Panc1 (cell line): ENCODE measurements around the gene CCDC74B. TPM values are rescaled to one million over a fixed set of nuclear protein-coding genes. Genes with fewer than 3 reads are reported as not detected.
"Not testable (repeated sequence)": the region's sequence is repeated elsewhere in the genome, so short reads cannot be mapped to it uniquely, and the experiment has no call there.

ENCODE experiments used
- ATAC-seq: fragments of 200-7000 bp; cut with Tn5 transposase; 2 replicates; pipeline ENCODE4 v1.9.1; 2020; ENCODE audit warnings: mild to moderate bottlenecking, moderate library complexity
- BruUV-seq: library from RNA; stranded (reverse); fragments of 400-500 nt; replicated peaks from 2 replicates; lab custom pipeline; 2021; lab: Mats Ljungman, UMichigan
- CTCF ChIA-PET: fragments of 300-600 bp; sonication (Branson Sonifier 250); formaldehyde crosslinking; loops from one replicate; lab custom pipeline; 2022; ENCODE audit warnings: antibody characterized with exemption; lab: Charles Lee
- POLR2A ChIA-PET: fragments of 300-600 bp; sonication (Branson Sonifier 250); formaldehyde crosslinking; loops from one replicate; lab custom pipeline; 2022; ENCODE audit warnings: antibody characterized with exemption; lab: Charles Lee
- DNase-seq: peaks from one replicate; pipeline ENCODE4 v3.0.0-alpha.2; 2010; ENCODE audit warnings: low read depth, low spot score
- H3K27ac ChIP-seq: 2 replicates; pipeline ENCODE4 v1.5.1; 2011; ENCODE audit warnings: mild to moderate bottlenecking, low read length, inconsistent platforms
- H3K27me3 ChIP-seq: fragments of 200-500 bp; sonication (Bioruptor generic); 2 replicates; pipeline ENCODE4 v1.6.0; 2014; ENCODE audit warnings: low read length, inconsistent platforms; ENCODE audit not compliant: control insufficient read depth, insufficient read depth
- H3K36me3 ChIP-seq: fragments of 200-500 bp; sonication (Bioruptor generic); 2 replicates; pipeline ENCODE4 v1.5.1; 2014; ENCODE audit warnings: inconsistent platforms, mild to moderate bottlenecking, low read length, moderate library complexity; ENCODE audit not compliant: control insufficient read depth, insufficient read depth
- H3K4me1 ChIP-seq: 2 replicates; pipeline ENCODE4 v1.5.1; 2011; ENCODE audit warnings: inconsistent platforms, mild to moderate bottlenecking, low read length, moderate library complexity; ENCODE audit not compliant: control insufficient read depth, insufficient read depth
- H3K4me3 ChIP-seq, 2 experiments: 2 replicates each; pipeline ENCODE4 v1.5.1; 2011 to 2012; ENCODE audit warnings: low read depth in 2 of 2, low read length in 2 of 2, mild to moderate bottlenecking in 2 of 2, inconsistent platforms in 1 of 2, moderate library complexity in 1 of 2
- H3K9me3 ChIP-seq: fragments of 200-500 bp; sonication (Bioruptor generic); 2 replicates; pipeline ENCODE4 v1.5.1; 2014; ENCODE audit warnings: low read depth, mild to moderate bottlenecking, inconsistent platforms, low read length, moderate library complexity; ENCODE audit not compliant: control insufficient read depth, insufficient read depth
- CTCF ChIP-seq: fragments of 450-650 bp; IDR thresholded peaks from 2 replicates; pipeline ENCODE4 v1.5.1; 2017; ENCODE audit warnings: mild to moderate bottlenecking
- POLR2AphosphoS5 ChIP-seq: IDR thresholded peaks from 2 replicates; pipeline ENCODE4 v1.6.1; 2012; ENCODE audit warnings: mild to moderate bottlenecking, low read depth, low read length, moderate library complexity
- SIN3A ChIP-seq: IDR thresholded peaks from 2 replicates; pipeline ENCODE4 v1.6.1; 2012; ENCODE audit warnings: low read depth, mild to moderate bottlenecking, low read length, moderate library complexity, borderline replicate concordance; ENCODE audit not compliant: insufficient read depth
- TCF7L2 ChIP-seq: IDR thresholded peaks from 2 replicates; pipeline ENCODE4 v1.6.1; 2011; ENCODE audit warnings: mild to moderate bottlenecking, low read depth, low read length, inconsistent platforms
- in situ Hi-C: cut with HindIII; loops from 2 replicates; pipeline ENCODE4 v1.10.0; 2016; ENCODE audit warnings: low sequenced_read_pairs, low pct_unique_long_range_greater_than_20kb
- intact Hi-C: fragments of 100-400 bp; cut with micrococcal nuclease; formaldehyde crosslinking; loops from one replicate; pipeline ENCODE4 v1.10.0; 2022; ENCODE audit not compliant: unreplicated experiment
- total RNA-seq: library from RNA; stranded (reverse); gene quantifications from one replicate; pipeline ENCODE4 v1.2.1, GENCODE V29; 2021; ENCODE audit not compliant: unreplicated experiment
- TF ChIP-seq, protein P1 (sequence below), 2 experiments: IDR thresholded peaks; 2 replicates each; pipeline ENCODE4 v1.6.1; 2011 to 2012; ENCODE audit warnings: low read depth in 2 of 2, control low read depth in 1 of 2, low read length in 1 of 2, mild to moderate bottlenecking in 1 of 2, moderate library complexity in 1 of 2; ENCODE audit not compliant: insufficient read depth in 1 of 2

The CCDC74B gene
- total RNA-seq, 1 experiment from 2014 or later, result 9.8 TPM

- H3K4me1 ChIP-seq, BruUV-seq, POLR2A ChIA-PET, H3K36me3 ChIP-seq, H3K27me3 ChIP-seq, in situ Hi-C loops, H3K9me3 ChIP-seq: not testable (repeated sequence)
- CTCF ChIA-PET, result interaction anchor here (0.6 to 0.7 kb wide), 6 partner anchors 11 to 212 kb away, joined by 3 to 7 read pairs (median 4); no protein-coding TSS in a partner anchor
- H3K27ac ChIP-seq, result peak within 1 kb of the TSS; percentile 93
- peak; percentile 82 for TF ChIP-seq TCF7L2
- peak; percentile 94 for TF ChIP-seq CTCF
- TF ChIP-seq POLR2AphosphoS5, result peak; percentile 88
- DNase-seq (peak; percentile 42), ATAC-seq (peak; percentile 93)
- intact Hi-C loops, result loop anchor here (5.0 kb wide), 1 partner anchor 150 kb away; no protein-coding TSS in a partner anchor
- peak within 1 kb of the TSS; percentile 81 to 100 for H3K4me3 ChIP-seq
Observed at GRCh38 chr2:130181880-130182682, 37.2 kb upstream of the CCDC74B start, which contains the start of gene MZT2B. TSS of gene MZT2B (plus strand) at chr2:130182262. CDS start at chr2:130182283, 21 bp downstream.

- intact Hi-C loops, result loop anchor here (5.0 kb wide), 1 partner anchor 151 kb away; no protein-coding TSS in a partner anchor
- Histone ChIP-seq H3K9me3 (no peaks in the 10 kb centered on the region), H3K4me3 (peak within 1 kb of the TSS; percentile 81 to 100), H3K27ac (peak within 1 kb of the TSS; percentile 93), H3K27me3 (no peaks in the 10 kb centered on the region), H3K4me1 (peaks cover 4% of the 10 kb centered on the region; the same call in 1 of the 2 replicates), H3K36me3 (peaks cover 2% of the 10 kb centered on the region; the same call in 1 of the 2 replicates)
- CTCF ChIA-PET, result interaction anchor here (0.6 to 0.7 kb wide), 6 partner anchors 11 to 212 kb away, joined by 3 to 7 read pairs (median 4); no protein-coding TSS in a partner anchor
- in situ Hi-C loops, result no loop called here
- no TSS peak for BruUV-seq
- POLR2A ChIA-PET, result no interaction called here
- TF ChIP-seq, protein P1, sequence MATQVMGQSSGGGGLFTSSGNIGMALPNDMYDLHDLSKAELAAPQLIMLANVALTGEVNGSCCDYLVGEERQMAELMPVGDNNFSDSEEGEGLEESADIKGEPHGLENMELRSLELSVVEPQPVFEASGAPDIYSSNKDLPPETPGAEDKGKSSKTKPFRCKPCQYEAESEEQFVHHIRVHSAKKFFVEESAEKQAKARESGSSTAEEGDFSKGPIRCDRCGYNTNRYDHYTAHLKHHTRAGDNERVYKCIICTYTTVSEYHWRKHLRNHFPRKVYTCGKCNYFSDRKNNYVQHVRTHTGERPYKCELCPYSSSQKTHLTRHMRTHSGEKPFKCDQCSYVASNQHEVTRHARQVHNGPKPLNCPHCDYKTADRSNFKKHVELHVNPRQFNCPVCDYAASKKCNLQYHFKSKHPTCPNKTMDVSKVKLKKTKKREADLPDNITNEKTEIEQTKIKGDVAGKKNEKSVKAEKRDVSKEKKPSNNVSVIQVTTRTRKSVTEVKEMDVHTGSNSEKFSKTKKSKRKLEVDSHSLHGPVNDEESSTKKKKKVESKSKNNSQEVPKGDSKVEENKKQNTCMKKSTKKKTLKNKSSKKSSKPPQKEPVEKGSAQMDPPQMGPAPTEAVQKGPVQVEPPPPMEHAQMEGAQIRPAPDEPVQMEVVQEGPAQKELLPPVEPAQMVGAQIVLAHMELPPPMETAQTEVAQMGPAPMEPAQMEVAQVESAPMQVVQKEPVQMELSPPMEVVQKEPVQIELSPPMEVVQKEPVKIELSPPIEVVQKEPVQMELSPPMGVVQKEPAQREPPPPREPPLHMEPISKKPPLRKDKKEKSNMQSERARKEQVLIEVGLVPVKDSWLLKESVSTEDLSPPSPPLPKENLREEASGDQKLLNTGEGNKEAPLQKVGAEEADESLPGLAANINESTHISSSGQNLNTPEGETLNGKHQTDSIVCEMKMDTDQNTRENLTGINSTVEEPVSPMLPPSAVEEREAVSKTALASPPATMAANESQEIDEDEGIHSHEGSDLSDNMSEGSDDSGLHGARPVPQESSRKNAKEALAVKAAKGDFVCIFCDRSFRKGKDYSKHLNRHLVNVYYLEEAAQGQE (IDR thresholded peaks at IDR 0.05; ENCODE audit: insufficient read depth in 1 of 2, low read depth in 2 of 2, low read length in 1 of 2), result no peak
- no peak for TF ChIP-seq SIN3A
- no peak; the same call in none of the 2 replicates for TF ChIP-seq POLR2AphosphoS5
- TF ChIP-seq CTCF, result no peak
- no peak; the same call in 1 of the 2 replicates for TF ChIP-seq TCF7L2
- ATAC-seq (peak; percentile 84), DNase-seq (peak; percentile 70)
Observed at GRCh38 chr2:130181325-130181879, 36.5 kb upstream of the CCDC74B start, which contains the start of gene SMPD4. TSS of gene SMPD4 (minus strand) at chr2:130181602. CDS start at chr2:130176592, 5,010 bp downstream.

DNA sequence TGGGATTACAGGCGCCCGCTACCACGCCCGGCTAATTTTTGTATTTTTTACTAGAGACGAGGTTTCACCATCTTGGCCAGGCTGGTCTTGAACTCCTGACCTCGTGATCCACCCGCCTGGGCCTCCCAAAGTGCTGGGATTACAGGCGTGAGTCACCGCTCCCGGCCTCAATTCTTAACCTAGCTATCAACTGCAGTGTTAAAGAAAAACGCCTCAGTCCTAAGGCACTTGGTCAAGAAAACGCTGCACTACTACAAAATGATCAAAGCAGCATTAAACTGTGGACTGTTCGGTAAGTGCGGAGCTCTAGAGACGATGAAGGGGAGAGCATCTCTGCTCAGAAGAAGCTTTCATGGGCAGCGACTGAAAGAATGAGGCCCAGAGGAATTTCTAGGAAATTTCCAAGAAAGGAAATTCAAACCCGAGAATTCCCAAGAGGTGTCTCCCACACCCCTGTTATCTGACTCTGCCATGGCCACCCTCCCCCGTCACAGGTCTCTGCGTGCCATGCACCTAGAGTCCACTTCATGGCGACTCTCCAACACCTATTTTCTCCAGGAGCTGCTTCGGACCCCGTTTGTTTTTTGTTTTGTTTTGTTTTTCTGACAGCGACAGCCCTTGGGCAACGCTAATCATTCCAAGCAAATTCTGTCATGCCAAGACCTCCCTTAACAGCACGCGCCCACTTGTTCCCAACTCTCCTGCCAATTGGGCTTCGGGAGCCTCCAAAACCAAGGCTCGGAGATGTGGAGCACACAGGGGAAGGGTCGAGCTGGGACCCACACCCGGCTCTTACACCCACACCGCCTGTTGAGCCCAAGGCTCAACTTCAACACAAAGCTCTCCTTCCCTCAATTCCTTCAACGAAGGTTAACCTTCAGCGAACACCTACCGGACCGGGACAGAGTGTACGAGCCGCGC is 35.8 kb upstream of the CCDC74B start:
- H3K9me3 ChIP-seq, POLR2A ChIA-PET, H3K27me3 ChIP-seq, DNase-seq, ATAC-seq, H3K36me3 ChIP-seq, in situ Hi-C loops, H3K4me1 ChIP-seq: not testable (repeated sequence)
- intact Hi-C loops, result loop anchor here (5.0 kb wide), 1 partner anchor 152 kb away; no protein-coding TSS in a partner anchor
- CTCF ChIA-PET, result interaction anchor here (0.6 to 0.7 kb wide), 6 partner anchors 10 to 213 kb away, joined by 3 to 7 read pairs (median 4); no protein-coding TSS in a partner anchor
- peak overlapping the region; percentile 81 to 100 for H3K4me3 ChIP-seq
- TSS peak; percentile 84 for BruUV-seq
- peak overlapping the region; percentile 93 for H3K27ac ChIP-seq
